ENCODE measurements around the gene CCDC63. TPM values are rescaled to one million over a fixed set of nuclear protein-coding genes. Genes with fewer than 3 reads are reported as not detected.

Gene CCDC63
- not detected in 2 replicates for total RNA-seq

DNA sequence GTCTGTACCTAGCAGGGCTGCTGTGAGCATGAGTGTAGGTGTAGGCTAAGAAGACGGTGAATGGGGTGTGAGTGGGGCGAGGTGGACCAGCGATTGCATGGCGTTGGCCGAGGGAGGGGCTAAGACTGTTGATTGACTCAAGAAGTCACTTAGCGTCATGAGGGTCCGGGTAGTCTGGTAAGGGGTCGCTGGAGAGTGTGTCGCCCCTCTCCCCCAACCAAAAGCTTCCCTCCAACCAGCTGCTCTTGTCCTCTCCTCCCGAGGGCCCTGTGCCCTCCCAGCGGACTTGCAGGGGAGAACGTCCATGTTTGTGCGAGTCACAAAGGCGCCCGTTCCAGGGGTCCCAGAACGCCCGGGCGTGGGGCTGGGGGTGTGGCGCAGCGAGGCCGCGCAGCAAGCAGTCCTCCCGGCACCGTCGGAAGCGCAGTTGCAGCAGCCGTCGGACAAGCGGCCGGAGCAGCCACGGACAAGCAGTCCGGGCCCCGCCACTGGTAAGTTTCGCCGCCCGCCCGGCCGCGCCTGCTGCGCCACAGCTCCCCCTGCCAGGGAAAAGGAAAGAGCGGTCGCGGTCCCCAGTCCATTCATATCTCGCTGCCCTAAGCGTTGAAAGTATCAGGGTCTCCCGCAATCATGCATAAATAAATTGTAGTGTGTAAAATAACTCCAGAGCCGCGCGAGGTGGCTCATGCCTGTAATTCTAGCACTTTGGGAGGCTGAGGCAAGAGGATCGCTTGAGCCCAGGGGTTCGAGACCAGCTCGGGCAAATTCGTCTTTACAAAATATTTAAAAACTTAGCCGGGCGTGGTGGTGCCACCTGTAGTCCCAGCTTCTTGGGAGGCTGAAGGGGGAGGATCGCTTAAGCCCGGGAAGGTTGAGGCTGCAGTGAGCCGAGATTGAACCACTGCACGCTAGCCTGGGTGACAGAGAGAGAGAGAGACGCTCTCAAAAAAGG, at the start of gene CCDC63:
Gene CCDC63, plus strand, starts transcription at position 373 of the 952 bp plus-strand sequence. CDS start 5,968 bp downstream, outside the sequence.

DNA sequence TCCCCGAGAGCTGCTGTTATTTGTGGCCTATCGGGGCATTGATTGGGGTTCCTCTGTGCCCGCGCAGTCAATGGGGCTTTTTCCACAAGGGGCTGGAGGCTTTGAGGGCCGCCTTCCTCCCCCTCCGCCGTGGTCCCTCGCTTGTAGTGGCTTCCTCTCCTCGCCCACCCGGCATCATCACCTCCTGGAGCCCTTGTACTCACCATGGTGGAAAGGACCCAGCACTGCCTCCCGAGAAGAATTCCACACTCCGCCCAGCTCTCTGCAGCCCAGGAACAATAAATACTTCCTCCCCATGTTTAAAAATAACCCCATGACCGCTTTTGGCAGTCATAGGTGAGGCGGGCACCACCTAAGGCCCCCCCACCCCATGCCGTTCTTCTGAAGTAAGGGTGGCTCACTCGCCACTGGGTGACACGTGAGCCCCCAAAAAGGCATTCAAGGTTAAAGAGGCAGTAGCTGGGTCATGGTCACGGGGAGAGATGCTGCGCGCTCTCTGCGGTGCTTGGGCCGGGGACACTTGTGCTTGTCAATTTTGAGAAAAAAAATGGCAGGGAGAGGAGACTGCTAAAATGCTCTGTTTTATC, 73.6 kb downstream of the CCDC63 start, which contains the start of gene MYL2:
Gene MYL2, minus strand, starts transcription at position 256 of the 587 bp plus-strand sequence. Its CDS starts 50 bp downstream, at position 206.

Other genes starting within 250 kb of the CCDC63 start
- 26.4 and 29.3 TPM in 2 replicates for gene TCTN1, start 232.9 kb upstream of the CCDC63 start, total RNA-seq
- gene HVCN1, start 157.9 kb upstream of the CCDC63 start, total RNA-seq: 1.7 and 2.3 TPM in 2 replicates
- 73.2 and 74.9 TPM in 2 replicates for gene PPP1CC, start 104.1 kb upstream of the CCDC63 start, total RNA-seq
- gene MYL2, start 73.6 kb downstream of the CCDC63 start, total RNA-seq: not detected in 2 replicates
- not detected in 2 replicates for gene CUX2, start 187.2 kb downstream of the CCDC63 start, total RNA-seq

Data from aortic smooth muscle cell (primary cell).